Measurements from ENCODE around the gene TMEM243. TPM values are rescaled to one million over a fixed set of nuclear protein-coding genes. Genes with fewer than 3 reads are reported as not detected.
A peak's percentile ranks its signal among the peaks of the same experiment; 100 is the strongest.

Gene TMEM243
- total and polyA plus RNA-seq, 2 of the 13 experiments (the other 11 are each of a cell fraction or from before 2014, with no cell fraction given): 25.1 to 31.2 TPM

DNA sequence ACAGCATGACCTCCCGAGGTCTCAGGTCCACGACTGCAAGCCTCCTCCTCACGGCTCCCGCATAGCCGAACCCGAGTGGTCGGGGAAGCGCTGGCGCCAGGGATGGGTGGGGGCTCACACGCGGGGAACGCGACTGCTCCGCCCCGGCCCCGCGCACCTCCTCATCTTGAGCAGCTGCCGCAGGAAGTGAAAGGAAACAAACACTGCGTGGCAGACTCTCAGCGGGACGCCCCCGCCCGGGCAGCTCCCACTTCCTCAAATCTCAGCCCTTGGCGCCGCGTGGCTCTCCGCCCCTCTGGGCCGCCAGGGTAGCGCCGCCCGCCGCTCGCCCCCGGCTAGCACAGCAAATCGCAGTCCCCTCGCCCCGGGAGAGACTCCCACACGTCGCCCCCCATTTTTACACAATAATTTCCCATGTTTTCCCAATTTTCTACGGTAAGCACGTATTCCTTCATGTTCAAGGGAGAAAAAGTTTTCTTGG, at the start of gene TMEM243 (continued):
- TF ChIP-seq MTF2 (CRISPR knock-in tag; IDR thresholded peaks at IDR 0.05; ENCODE audit: borderline replicate concordance) (no peak), FOXC1 (CRISPR knock-in tag; IDR thresholded peaks at IDR 0.05; ENCODE audit: borderline replicate concordance) (no peak), RFXAP (CRISPR knock-in tag; IDR thresholded peaks at IDR 0.05; ENCODE audit: borderline replicate concordance) (no peak), CENPX (CRISPR knock-in tag; IDR thresholded peaks at IDR 0.05) (no peak), CBX2 (IDR thresholded peaks at IDR 0.05; ENCODE audit: low read depth, low read length) (no peak), CBX2 (CRISPR knock-in tag; IDR thresholded peaks at IDR 0.05; ENCODE audit: low read depth) (no peak), ZNF280D (CRISPR knock-in tag; IDR thresholded peaks at IDR 0.05) (0 out of 2 replicates have a peak, but pooled peaks have one; percentile 5), MEIS2 (CRISPR knock-in tag; IDR thresholded peaks at IDR 0.05) (no peak), RARA (CRISPR knock-in tag; IDR thresholded peaks at IDR 0.05) (no peak), ZNF589 (CRISPR knock-in tag; conservative IDR thresholded peaks at IDR 0.05) (no peak), SP2 (CRISPR knock-in tag; IDR thresholded peaks at IDR 0.05) (no peak), ZNF260 (CRISPR knock-in tag; IDR thresholded peaks at IDR 0.05; ENCODE audit: borderline replicate concordance, low read depth) (no peak), ZFP37 (CRISPR knock-in tag; IDR thresholded peaks at IDR 0.05; ENCODE audit: borderline replicate concordance) (no peak), ZNF326 (CRISPR knock-in tag; IDR thresholded peaks at IDR 0.05; ENCODE audit: borderline replicate concordance) (no peak), ZNF546 (CRISPR knock-in tag; conservative IDR thresholded peaks at IDR 0.05) (no peak), SMYD3 (CRISPR knock-in tag; IDR thresholded peaks at IDR 0.05) (no peak), ZNF274 (CRISPR knock-in tag; IDR thresholded peaks at IDR 0.05) (no peak), ZFP36 (IDR thresholded peaks at IDR 0.05; ENCODE audit: borderline replicate concordance, low read depth, low read length, partially characterized antibody) (no peak), TFE3 (CRISPR knock-in tag; IDR thresholded peaks at IDR 0.05) (no peak), FIP1L1 (IDR thresholded peaks at IDR 0.05; ENCODE audit: borderline replicate concordance, insufficient read depth, low read depth, low read length) (no peak), CHD2 (IDR thresholded peaks at IDR 0.05; ENCODE audit: low read depth, low read length) (0 out of 2 replicates have a peak, but pooled peaks have one; percentile 9), ZNF350 (CRISPR knock-in tag; IDR thresholded peaks at IDR 0.05; ENCODE audit: borderline replicate concordance, low read depth) (no peak), RFX3 (CRISPR knock-in tag; IDR thresholded peaks at IDR 0.05) (no peak), ZNF484 (CRISPR knock-in tag; IDR thresholded peaks at IDR 0.05; ENCODE audit: borderline replicate concordance, low read depth) (no peak), ZNF296 (CRISPR knock-in tag; conservative IDR thresholded peaks at IDR 0.05) (no peak)
- TF ChIP-seq, protein P1, sequence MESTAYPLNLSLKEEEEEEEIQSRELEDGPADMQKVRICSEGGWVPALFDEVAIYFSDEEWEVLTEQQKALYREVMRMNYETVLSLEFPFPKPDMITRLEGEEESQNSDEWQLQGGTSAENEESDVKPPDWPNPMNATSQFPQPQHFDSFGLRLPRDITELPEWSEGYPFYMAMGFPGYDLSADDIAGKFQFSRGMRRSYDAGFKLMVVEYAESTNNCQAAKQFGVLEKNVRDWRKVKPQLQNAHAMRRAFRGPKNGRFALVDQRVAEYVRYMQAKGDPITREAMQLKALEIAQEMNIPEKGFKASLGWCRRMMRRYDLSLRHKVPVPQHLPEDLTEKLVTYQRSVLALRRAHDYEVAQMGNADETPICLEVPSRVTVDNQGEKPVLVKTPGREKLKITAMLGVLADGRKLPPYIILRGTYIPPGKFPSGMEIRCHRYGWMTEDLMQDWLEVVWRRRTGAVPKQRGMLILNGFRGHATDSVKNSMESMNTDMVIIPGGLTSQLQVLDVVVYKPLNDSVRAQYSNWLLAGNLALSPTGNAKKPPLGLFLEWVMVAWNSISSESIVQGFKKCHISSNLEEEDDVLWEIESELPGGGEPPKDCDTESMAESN (CRISPR knock-in tag; conservative IDR thresholded peaks at IDR 0.05): no peak
